Activated CD4-positive, alpha-beta T cell treated with anti-CD3 and anti-CD28 coated beads for 36 hours (primary cell): ENCODE results near the gene PHETA2. TPM values are rescaled to one million over a fixed set of nuclear protein-coding genes. Genes with fewer than 3 reads are reported as not detected.

Experiments
- ATAC-seq: fragments of 200-7000 bp; cut with Tn5 transposase; one replicate; pipeline ENCODE4 v1.10.0; 2021; ENCODE audit warnings: mild to moderate bottlenecking, moderate library complexity
- CTCF ChIA-PET: fragments of 350-600 bp; sonication (Branson Sonifier 250); formaldehyde crosslinking; loops from one replicate; lab custom pipeline; 2021; ENCODE audit warnings: antibody characterized with exemption; lab: Charles Lee
- POLR2A ChIA-PET: fragments of 350-600 bp; sonication (Branson Sonifier 250); formaldehyde crosslinking; loops from one replicate; lab custom pipeline; 2021; ENCODE audit warnings: antibody characterized with exemption, inconsistent platforms; lab: Charles Lee
- DNase-seq: peaks from one replicate; pipeline ENCODE4 v3.0.0-alpha.2; 2020
- H3K27ac Mint-ChIP-seq: one replicate; pipeline ENCODE4 v1.8.0; 2021; ENCODE audit warnings: mixed read lengths
- H3K27me3 Mint-ChIP-seq: one replicate; pipeline ENCODE4 v1.8.0; 2021; ENCODE audit warnings: mixed read lengths
- H3K36me3 Mint-ChIP-seq: one replicate; pipeline ENCODE4 v1.8.0; 2021; ENCODE audit warnings: low read depth, mixed read lengths
- H3K4me1 Mint-ChIP-seq: one replicate; pipeline ENCODE4 v1.8.0; 2021; ENCODE audit warnings: mixed read lengths
- H3K4me3 Mint-ChIP-seq: one replicate; pipeline ENCODE4 v1.8.0; 2021; ENCODE audit warnings: mild to moderate bottlenecking, moderate library complexity, mixed read lengths
- H3K9me3 Mint-ChIP-seq: one replicate; pipeline ENCODE4 v1.8.0; 2021; ENCODE audit warnings: low read depth, mixed read lengths
- intact Hi-C, 2 experiments: fragments of 100-400 bp; cut with DNase I in 1 of 2; cut with micrococcal nuclease in 1 of 2; formaldehyde crosslinking; loops; one replicate each; pipeline versions ENCODE4 v1.14.2 to v1.15.1; 2022 to 2024; cut with DNase I, micrococcal nuclease
- total RNA-seq, 2 experiments: library from RNA; stranded (reverse); gene quantifications; one replicate each; pipeline ENCODE4 v1.2.3, GENCODE V29; 2021

Gene PHETA2
- total RNA-seq, result 1 to 10 TPM; 1.4 to 2.3 TPM

GRCh38 chr22:42074132-42074811 lies at the start of gene PHETA2:
PHETA2 (plus strand) TSS chr22:42074248; CDS start chr22:42077294, 3,046 bp downstream.
- DNase-seq, result peak; percentile 75
- H3K36me3 Mint-ChIP-seq, result no peaks in the 10 kb centered on the region
- POLR2A ChIA-PET, result no interaction called here
- H3K27ac Mint-ChIP-seq, result peak within 1 kb of the TSS; percentile 77
- ATAC-seq, result no peak
- no peaks in the 10 kb centered on the region for H3K27me3 Mint-ChIP-seq
- intact Hi-C loops, result loop anchor here (5.0 to 10.0 kb wide), 6 partner anchors 79 to 629 kb away; partner anchors contain the start of genes SEPTIN3 (in 1 of the 2), TOB2 (in 1 of the 2) and WBP2NL (in 1 of the 2)
- H3K4me1 Mint-ChIP-seq, result peaks cover 30% of the 10 kb centered on the region
- CTCF ChIA-PET, result interaction anchor here (0.7 kb wide), 1 partner anchor 14 kb away, joined by 3 read pairs; no protein-coding TSS in a partner anchor
- H3K4me3 Mint-ChIP-seq, result peak within 1 kb of the TSS; percentile 55
- no peaks in the 10 kb centered on the region for H3K9me3 Mint-ChIP-seq

GRCh38 chr22:42025421-42025820 lies 48.6 kb upstream of the PHETA2 start:
- H3K9me3 Mint-ChIP-seq, result no peaks in the 10 kb centered on the region
- H3K27me3 Mint-ChIP-seq, result no peaks in the 10 kb centered on the region
- H3K4me3 Mint-ChIP-seq, result no peak overlapping the region
- H3K36me3 Mint-ChIP-seq, result no peaks in the 10 kb centered on the region
- peaks cover 18% of the 10 kb centered on the region for H3K4me1 Mint-ChIP-seq
- DNase-seq, result no peak
- CTCF ChIA-PET, result interaction anchor here (0.6 to 1.2 kb wide), 2 partner anchors 65 to 100 kb away, joined by 3 read pairs; no protein-coding TSS in a partner anchor
- intact Hi-C loops, result no loop called here
- POLR2A ChIA-PET, result no interaction called here
- no peak for ATAC-seq
- no peak overlapping the region for H3K27ac Mint-ChIP-seq

GRCh38 chr22:42026705-42027104 lies 47.3 kb upstream of the PHETA2 start:
- Mint-ChIP-seq H3K9me3 (no peaks in the 10 kb centered on the region), H3K4me3 (no peak overlapping the region), H3K36me3 (no peaks in the 10 kb centered on the region), H3K27me3 (no peaks in the 10 kb centered on the region), H3K4me1 (peaks cover 30% of the 10 kb centered on the region), H3K27ac (no peak overlapping the region)
- intact Hi-C loops, result no loop called here
- POLR2A ChIA-PET, result interaction anchor here (0.6 kb wide), 1 partner anchor 17 kb away, joined by 8 read pairs; no protein-coding TSS in a partner anchor
- DNase-seq, result no peak
- CTCF ChIA-PET, result no interaction called here
- no peak for ATAC-seq

GRCh38 chr22:42033263-42034181 lies 40.5 kb upstream of the PHETA2 start:
- Mint-ChIP-seq H3K27me3 (no peaks in the 10 kb centered on the region), H3K4me1 (peaks cover 19% of the 10 kb centered on the region), H3K36me3 (peaks cover 9% of the 10 kb centered on the region), H3K9me3 (peaks cover 14% of the 10 kb centered on the region), H3K27ac (no peak overlapping the region), H3K4me3 (no peak overlapping the region)
- intact Hi-C loops, result no loop called here
- ATAC-seq (no peak), DNase-seq (peak; percentile 29)
- ChIA-PET POLR2A (no interaction called here), CTCF (interaction anchor here (0.7 kb wide), 1 partner anchor 57 kb away, joined by 3 read pairs; the partner anchor contains the start of gene NDUFA6)

GRCh38 chr22:42035256-42035655 lies 38.8 kb upstream of the PHETA2 start:
- DNase-seq (no peak), ATAC-seq (no peak)
- Mint-ChIP-seq H3K4me1 (peaks cover 17% of the 10 kb centered on the region), H3K4me3 (no peak overlapping the region), H3K36me3 (peaks cover 9% of the 10 kb centered on the region), H3K27ac (no peak overlapping the region), H3K27me3 (no peaks in the 10 kb centered on the region), H3K9me3 (peaks cover 14% of the 10 kb centered on the region)
- CTCF ChIA-PET, result interaction anchor here (0.6 to 1.1 kb wide), 2 partner anchors 177 to 223 kb away, joined by 3 to 5 read pairs; no protein-coding TSS in a partner anchor
- intact Hi-C loops, result no loop called here
- POLR2A ChIA-PET, result no interaction called here

GRCh38 chr22:42039271-42039670 lies 34.8 kb upstream of the PHETA2 start:
- H3K9me3 Mint-ChIP-seq, result peaks cover 17% of the 10 kb centered on the region
- H3K27me3 Mint-ChIP-seq, result no peaks in the 10 kb centered on the region
- H3K4me1 Mint-ChIP-seq, result no peaks in the 10 kb centered on the region
- ChIA-PET CTCF (no interaction called here), POLR2A (no interaction called here)
- no peak overlapping the region for H3K27ac Mint-ChIP-seq
- no peak for DNase-seq
- no peak overlapping the region for H3K4me3 Mint-ChIP-seq
- peaks cover 10% of the 10 kb centered on the region for H3K36me3 Mint-ChIP-seq
- intact Hi-C loops, result no loop called here
- no peak for ATAC-seq

GRCh38 chr22:42041784-42042183 lies 32.3 kb upstream of the PHETA2 start:
- no peak overlapping the region for H3K27ac Mint-ChIP-seq
- ChIA-PET CTCF (interaction anchor here (0.5 to 1.9 kb wide), 3 partner anchors 28 to 616 kb away, joined by 3 to 4 read pairs (median 4); no protein-coding TSS in a partner anchor), POLR2A (no interaction called here)
- peaks cover 8% of the 10 kb centered on the region for H3K36me3 Mint-ChIP-seq
- peaks cover 11% of the 10 kb centered on the region for H3K9me3 Mint-ChIP-seq
- DNase-seq, result no peak
- ATAC-seq, result no peak
- intact Hi-C loops, result no loop called here
- H3K4me3 Mint-ChIP-seq, result no peak overlapping the region
- no peaks in the 10 kb centered on the region for H3K4me1 Mint-ChIP-seq
- H3K27me3 Mint-ChIP-seq, result no peaks in the 10 kb centered on the region

- H3K27me3 Mint-ChIP-seq, result no peaks in the 10 kb centered on the region
- ChIA-PET POLR2A (no interaction called here), CTCF (interaction anchor here (0.6 kb wide), 1 partner anchor 261 kb away, joined by 3 read pairs; no protein-coding TSS in a partner anchor)
- no peaks in the 10 kb centered on the region for H3K9me3 Mint-ChIP-seq
- DNase-seq (no peak), ATAC-seq (no peak)
- intact Hi-C loops, result no loop called here
- no peak overlapping the region for H3K4me3 Mint-ChIP-seq
- peaks cover 2% of the 10 kb centered on the region for H3K36me3 Mint-ChIP-seq
- no peaks in the 10 kb centered on the region for H3K4me1 Mint-ChIP-seq
- no peak overlapping the region for H3K27ac Mint-ChIP-seq
These were observed 23.3 kb upstream of the PHETA2 start for GRCh38 chr22:42050641-42051180.

GRCh38 chr22:42052765-42053164 lies 21.3 kb upstream of the PHETA2 start:
- ATAC-seq (no peak), DNase-seq (no peak)
- POLR2A ChIA-PET, result no interaction called here
- Mint-ChIP-seq H3K27ac (no peak overlapping the region), H3K9me3 (peaks cover 8% of the 10 kb centered on the region), H3K4me3 (no peak overlapping the region), H3K27me3 (no peaks in the 10 kb centered on the region), H3K36me3 (peaks cover 10% of the 10 kb centered on the region), H3K4me1 (no peaks in the 10 kb centered on the region)
- intact Hi-C loops, result no loop called here
- CTCF ChIA-PET, result no interaction called here

- ChIA-PET POLR2A (no interaction called here), CTCF (no interaction called here)
- Mint-ChIP-seq H3K4me3 (no peak overlapping the region), H3K36me3 (peaks cover 36% of the 10 kb centered on the region), H3K9me3 (peaks cover 12% of the 10 kb centered on the region), H3K4me1 (no peaks in the 10 kb centered on the region), H3K27ac (no peak overlapping the region), H3K27me3 (no peaks in the 10 kb centered on the region)
- ATAC-seq (no peak), DNase-seq (no peak)
- intact Hi-C loops, result no loop called here
These were observed 17.1 kb upstream of the PHETA2 start for GRCh38 chr22:42056757-42057511.
